ENCODE measurements around the gene NKD1.
A peak's percentile ranks its signal among the peaks of the same experiment; 100 is the strongest.
"Not testable (repeated sequence)": the region's sequence is repeated elsewhere in the genome, so short reads cannot be mapped to it uniquely, and the experiment has no call there.

Gene NKD1, protein sequence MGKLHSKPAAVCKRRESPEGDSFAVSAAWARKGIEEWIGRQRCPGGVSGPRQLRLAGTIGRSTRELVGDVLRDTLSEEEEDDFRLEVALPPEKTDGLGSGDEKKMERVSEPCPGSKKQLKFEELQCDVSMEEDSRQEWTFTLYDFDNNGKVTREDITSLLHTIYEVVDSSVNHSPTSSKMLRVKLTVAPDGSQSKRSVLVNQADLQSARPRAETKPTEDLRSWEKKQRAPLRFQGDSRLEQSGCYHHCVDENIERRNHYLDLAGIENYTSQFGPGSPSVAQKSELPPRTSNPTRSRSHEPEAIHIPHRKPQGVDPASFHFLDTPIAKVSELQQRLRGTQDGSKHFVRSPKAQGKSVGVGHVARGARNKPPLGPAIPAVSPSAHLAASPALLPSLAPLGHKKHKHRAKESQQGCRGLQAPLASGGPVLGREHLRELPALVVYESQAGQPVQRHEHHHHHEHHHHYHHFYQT

GRCh38 chr16:50548125-50548908, at the start of gene NKD1:
TSS of gene NKD1 (plus strand) at chr16:50548396. CDS start at chr16:50548554, 158 bp downstream.
- DNase-seq (ENCODE audit: low read depth) = peak; percentile 83
- Histone ChIP-seq H3K4me3 (ENCODE audit: low read length) (peak within 1 kb of the TSS; percentile 78), H3K4me1 (ENCODE audit: control insufficient read depth, insufficient read depth, low read length) (no peaks in the 10 kb centered on the region), H3K9ac (ENCODE audit: low read length) (no peak within 1 kb of the TSS), H3K36me3 (ENCODE audit: control insufficient read depth, insufficient read depth, low read length, severe bottlenecking) (no peaks in the 10 kb centered on the region), H3K27me3 (replicated peaks; ENCODE audit: control insufficient read depth, insufficient read depth, low read length) (peaks cover 37% of the 10 kb centered on the region), H3K9me3 (ENCODE audit: control insufficient read depth, low read length) (no peaks in the 10 kb centered on the region)

DNA sequence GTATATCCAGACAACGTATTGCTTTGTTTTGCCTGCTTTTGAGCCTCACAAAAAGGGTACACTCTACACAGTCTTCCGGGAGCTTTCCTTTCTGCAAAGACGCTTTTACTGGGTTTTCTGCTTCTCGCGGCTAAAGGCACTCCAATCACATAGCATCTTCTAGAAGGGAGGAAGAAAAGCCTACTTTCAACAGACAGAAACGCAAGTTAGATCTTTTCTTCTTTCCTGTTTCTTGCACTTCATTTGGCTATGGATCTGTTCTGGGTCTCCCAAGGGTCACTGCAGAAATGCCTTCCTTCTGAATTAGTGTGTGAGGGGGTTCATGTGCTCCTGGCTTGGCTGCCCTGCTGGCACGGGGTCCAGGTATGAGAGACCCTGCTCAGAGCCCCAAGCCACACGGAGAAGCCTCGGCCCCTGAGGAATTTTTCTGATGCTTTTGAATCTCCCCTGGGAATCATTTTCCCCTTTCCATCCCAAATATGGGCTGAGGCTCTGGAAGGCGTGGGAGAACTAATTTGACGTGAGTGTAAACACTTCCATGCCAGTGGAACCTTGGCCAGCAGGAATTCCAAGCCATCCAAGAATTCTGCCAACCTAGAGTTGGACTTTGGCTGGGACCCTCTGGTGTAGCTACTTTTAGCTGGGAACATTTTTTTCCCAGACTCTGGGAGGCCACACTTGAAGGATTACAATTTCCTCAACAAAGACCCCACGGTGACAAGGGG, 49.6 kb upstream of the NKD1 start:
- peaks cover 8% of the 10 kb centered on the region for H3K27me3 ChIP-seq (replicated peaks; ENCODE audit: control insufficient read depth, insufficient read depth, low read length)
- DNase-seq (ENCODE audit: low read depth) = no peak
- H3K9me3 ChIP-seq (ENCODE audit: control insufficient read depth, low read length) = no peaks in the 10 kb centered on the region

GRCh38 chr16:50499254-50499653, 48.9 kb upstream of the NKD1 start:
- DNase-seq (ENCODE audit: low read depth) = no peak
- Histone ChIP-seq H3K27me3 (replicated peaks; ENCODE audit: control insufficient read depth, insufficient read depth, low read length) (peaks cover 12% of the 10 kb centered on the region), H3K4me3 (ENCODE audit: low read length) (no peak overlapping the region), H3K36me3 (ENCODE audit: control insufficient read depth, insufficient read depth, low read length, severe bottlenecking) (no peaks in the 10 kb centered on the region), H3K4me1 (ENCODE audit: control insufficient read depth, insufficient read depth, low read length) (no peaks in the 10 kb centered on the region), H3K9me3 (ENCODE audit: control insufficient read depth, low read length) (no peaks in the 10 kb centered on the region), H3K9ac (ENCODE audit: low read length) (no peak overlapping the region)

More for the DNA sequence above, 49.6 kb upstream of the NKD1 start:
- Histone ChIP-seq H3K36me3 (ENCODE audit: control insufficient read depth, insufficient read depth, low read length, severe bottlenecking) (no peaks in the 10 kb centered on the region), H3K9ac (ENCODE audit: low read length) (no peak overlapping the region), H3K4me1 (ENCODE audit: control insufficient read depth, insufficient read depth, low read length) (no peaks in the 10 kb centered on the region), H3K4me3 (ENCODE audit: low read length) (no peak overlapping the region)

DNA sequence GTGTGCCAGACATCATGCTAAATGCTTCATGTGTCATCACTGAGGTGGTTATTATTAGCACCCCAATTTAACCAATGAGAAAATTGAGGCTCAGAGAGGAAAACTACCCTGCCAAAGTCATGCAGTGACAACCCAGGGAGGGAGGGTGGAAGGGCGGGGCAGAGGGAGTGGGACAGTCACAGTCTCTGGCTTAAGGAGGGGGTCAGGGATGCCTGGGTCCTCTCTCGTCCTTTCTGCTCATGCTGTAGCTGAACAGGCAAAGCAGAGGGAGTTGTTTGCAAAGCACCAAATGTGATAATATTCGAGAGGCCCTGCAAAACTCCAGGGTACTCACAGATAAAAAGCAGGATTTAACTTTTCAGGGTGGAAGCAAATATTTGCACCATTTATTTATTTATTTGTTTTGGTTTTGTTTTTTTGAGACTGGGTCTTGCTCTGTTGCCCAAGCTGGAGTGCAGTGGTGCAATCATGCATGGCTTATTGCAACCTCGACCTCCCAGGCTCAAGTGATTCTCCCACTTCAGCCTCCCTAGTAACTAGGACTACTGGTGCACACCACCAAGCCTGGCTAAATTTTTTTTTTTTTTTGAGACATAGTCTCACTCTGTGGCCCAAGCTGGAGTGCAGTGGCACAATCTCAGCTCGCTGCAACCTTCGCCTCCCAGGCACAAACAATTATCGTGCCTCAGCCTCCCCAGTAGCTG, 47.9 kb upstream of the NKD1 start:
- H3K36me3 ChIP-seq (ENCODE audit: control insufficient read depth, insufficient read depth, low read length, severe bottlenecking) = no peaks in the 10 kb centered on the region
- H3K9me3 ChIP-seq (ENCODE audit: control insufficient read depth, low read length) = no peaks in the 10 kb centered on the region
- peaks cover 12% of the 10 kb centered on the region for H3K27me3 ChIP-seq (replicated peaks; ENCODE audit: control insufficient read depth, insufficient read depth, low read length)
- DNase-seq (ENCODE audit: low read depth) = no peak
- H3K4me1 ChIP-seq (ENCODE audit: control insufficient read depth, insufficient read depth, low read length) = no peaks in the 10 kb centered on the region
- H3K4me3 ChIP-seq (ENCODE audit: low read length) = no peak overlapping the region
- H3K9ac ChIP-seq (ENCODE audit: low read length) = no peak overlapping the region

- Histone ChIP-seq H3K4me3 (ENCODE audit: low read length) (no peak overlapping the region), H3K9me3 (ENCODE audit: control insufficient read depth, low read length) (no peaks in the 10 kb centered on the region), H3K36me3 (ENCODE audit: control insufficient read depth, insufficient read depth, low read length, severe bottlenecking) (no peaks in the 10 kb centered on the region), H3K9ac (ENCODE audit: low read length) (no peak overlapping the region), H3K27me3 (replicated peaks; ENCODE audit: control insufficient read depth, insufficient read depth, low read length) (peaks cover 12% of the 10 kb centered on the region), H3K4me1 (ENCODE audit: control insufficient read depth, insufficient read depth, low read length) (no peaks in the 10 kb centered on the region)
- no peak for DNase-seq (ENCODE audit: low read depth)
These were observed 46.9 kb upstream of the NKD1 start for GRCh38 chr16:50501251-50501650.

GRCh38 chr16:50501986-50502615, 46.1 kb upstream of the NKD1 start:
- Histone ChIP-seq H3K9me3 (ENCODE audit: control insufficient read depth, low read length) (no peaks in the 10 kb centered on the region), H3K4me3 (ENCODE audit: low read length) (no peak overlapping the region), H3K9ac (ENCODE audit: low read length) (no peak overlapping the region), H3K27me3 (replicated peaks; ENCODE audit: control insufficient read depth, insufficient read depth, low read length) (peaks cover 19% of the 10 kb centered on the region), H3K4me1 (ENCODE audit: control insufficient read depth, insufficient read depth, low read length) (no peaks in the 10 kb centered on the region), H3K36me3 (ENCODE audit: control insufficient read depth, insufficient read depth, low read length, severe bottlenecking) (no peaks in the 10 kb centered on the region)
- no peak for DNase-seq (ENCODE audit: low read depth)

DNA sequence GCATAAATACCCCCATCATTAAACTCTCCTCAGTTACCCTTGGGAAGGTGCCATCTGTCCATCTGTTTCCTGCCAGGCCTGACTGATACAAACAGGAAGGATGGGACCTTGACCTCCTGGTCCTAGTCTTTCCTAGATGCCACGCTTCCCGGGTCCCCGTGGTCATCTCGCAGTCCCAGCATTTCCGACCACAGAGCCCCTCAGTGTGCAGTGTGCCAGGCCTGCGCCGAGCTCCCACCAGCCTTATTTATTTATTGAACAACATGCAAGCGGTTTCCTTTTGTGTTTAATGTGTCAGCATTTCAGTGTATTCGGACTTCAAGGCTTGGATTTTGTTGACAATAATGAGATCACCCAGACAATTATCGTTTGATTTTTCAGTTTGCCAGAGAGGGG, 45.6 kb upstream of the NKD1 start:
- Histone ChIP-seq H3K36me3 (ENCODE audit: control insufficient read depth, insufficient read depth, low read length, severe bottlenecking) (no peaks in the 10 kb centered on the region), H3K4me1 (ENCODE audit: control insufficient read depth, insufficient read depth, low read length) (no peaks in the 10 kb centered on the region), H3K9me3 (ENCODE audit: control insufficient read depth, low read length) (no peaks in the 10 kb centered on the region), H3K27me3 (replicated peaks; ENCODE audit: control insufficient read depth, insufficient read depth, low read length) (peaks cover 21% of the 10 kb centered on the region), H3K9ac (ENCODE audit: low read length) (no peak overlapping the region), H3K4me3 (ENCODE audit: low read length) (no peak overlapping the region)
- no peak for DNase-seq (ENCODE audit: low read depth)

GRCh38 chr16:50503868-50504531, 44.2 kb upstream of the NKD1 start:
- not testable (repeated sequence) for DNase-seq (ENCODE audit: low read depth)

GRCh38 chr16:50505115-50505514, 43.1 kb upstream of the NKD1 start:
- Histone ChIP-seq H3K4me1 (ENCODE audit: control insufficient read depth, insufficient read depth, low read length) (no peaks in the 10 kb centered on the region), H3K27me3 (replicated peaks; ENCODE audit: control insufficient read depth, insufficient read depth, low read length) (peaks cover 26% of the 10 kb centered on the region), H3K36me3 (ENCODE audit: control insufficient read depth, insufficient read depth, low read length, severe bottlenecking) (no peaks in the 10 kb centered on the region), H3K9ac (ENCODE audit: low read length) (no peak overlapping the region), H3K4me3 (ENCODE audit: low read length) (no peak overlapping the region), H3K9me3 (ENCODE audit: control insufficient read depth, low read length) (no peaks in the 10 kb centered on the region)
- DNase-seq (ENCODE audit: low read depth) = no peak

More at GRCh38 chr16:50503868-50504531, 44.2 kb upstream of the NKD1 start:
- peaks cover 23% of the 10 kb centered on the region for H3K27me3 ChIP-seq (replicated peaks; ENCODE audit: control insufficient read depth, insufficient read depth, low read length)
- H3K9ac ChIP-seq (ENCODE audit: low read length); H3K4me3 ChIP-seq (ENCODE audit: low read length); H3K4me1 ChIP-seq (ENCODE audit: control insufficient read depth, insufficient read depth, low read length); H3K36me3 ChIP-seq (ENCODE audit: control insufficient read depth, insufficient read depth, low read length, severe bottlenecking); H3K9me3 ChIP-seq (ENCODE audit: control insufficient read depth, low read length): not testable (repeated sequence)
